Trophoblast cell (in vitro differentiated cells and primary cell): ENCODE measurements around the gene TECTB.
A peak's percentile ranks its signal among the peaks of the same experiment; 100 is the strongest.

Source experiments
- DNase-seq, 2 donors: peaks; one replicate each; pipeline ENCODE4 v3.0.0-alpha.2; 2016
- H2AFZ ChIP-seq: 2 replicates; pipeline ENCODE4 v1.6.1; 2013; ENCODE audit warnings: low read length, moderate library complexity, mild to moderate bottlenecking; ENCODE audit not compliant: insufficient read depth, poor library complexity
- H2AK5ac ChIP-seq: 2 replicates; pipeline ENCODE4 v1.6.1; 2013; ENCODE audit warnings: mild to moderate bottlenecking, low read length
- H2BK120ac ChIP-seq: 2 replicates; pipeline ENCODE4 v1.6.1; 2013; ENCODE audit warnings: low read length, mild to moderate bottlenecking, moderate library complexity; ENCODE audit not compliant: insufficient read depth, poor library complexity
- H2BK12ac ChIP-seq: 2 replicates; pipeline ENCODE4 v1.6.1; 2013; ENCODE audit warnings: mild to moderate bottlenecking, low read length, moderate library complexity
- H2BK5ac ChIP-seq: 2 replicates; pipeline ENCODE4 v1.6.1; 2013; ENCODE audit warnings: low read length, low read depth, moderate library complexity, mild to moderate bottlenecking; ENCODE audit not compliant: poor library complexity
- H3K14ac ChIP-seq: 2 replicates; pipeline ENCODE4 v1.6.1; 2013; ENCODE audit warnings: mild to moderate bottlenecking, low read length
- H3K18ac ChIP-seq: 2 replicates; pipeline ENCODE4 v1.6.1; 2013; ENCODE audit warnings: mild to moderate bottlenecking, low read length
- H3K23ac ChIP-seq: 2 replicates; pipeline ENCODE4 v1.6.1; 2013; ENCODE audit warnings: low read length
- H3K27ac ChIP-seq: 2 replicates; pipeline ENCODE4 v1.5.1; 2013; ENCODE audit warnings: low read depth, mild to moderate bottlenecking, inconsistent platforms, low read length, moderate library complexity
- H3K27me3 ChIP-seq: 2 replicates; pipeline ENCODE4 v1.6.1; 2013; ENCODE audit warnings: inconsistent platforms, mild to moderate bottlenecking, low read length, moderate library complexity; ENCODE audit not compliant: insufficient read depth
- H3K36me3 ChIP-seq, 2 experiments: 1 replicate in 1 of 2; 2 replicates in 1 of 2; pipeline ENCODE4 v1.6.1; 2013; ENCODE audit warnings: low read length in 2 of 2, mild to moderate bottlenecking in 2 of 2, moderate library complexity in 1 of 2; ENCODE audit not compliant: insufficient read depth in 2 of 2, control insufficient read depth in 1 of 2
- H3K4ac ChIP-seq: 2 replicates; pipeline ENCODE4 v1.6.1; 2013; ENCODE audit warnings: low read depth, mild to moderate bottlenecking, low read length, moderate library complexity
- H3K4me1 ChIP-seq, 2 experiments: 1 replicate in 1 of 2; 2 replicates in 1 of 2; pipeline ENCODE4 v1.6.1; 2013; ENCODE audit warnings: low read length in 2 of 2, mild to moderate bottlenecking in 2 of 2, moderate library complexity in 1 of 2; ENCODE audit not compliant: insufficient read depth in 2 of 2, control insufficient read depth in 1 of 2
- H3K4me2 ChIP-seq: 2 replicates; pipeline ENCODE4 v1.6.1; 2013; ENCODE audit warnings: inconsistent platforms, mild to moderate bottlenecking, low read length, moderate library complexity
- H3K4me3 ChIP-seq: 2 replicates; pipeline ENCODE4 v1.5.1; 2013; ENCODE audit warnings: mild to moderate bottlenecking, low read depth, low read length, inconsistent platforms
- H3K79me1 ChIP-seq: one replicate; pipeline ENCODE4 v1.6.1; 2013; ENCODE audit warnings: low read length
- H3K79me2 ChIP-seq: 2 replicates; pipeline ENCODE4 v1.6.1; 2013; ENCODE audit warnings: low read length, mild to moderate bottlenecking; ENCODE audit not compliant: control insufficient read depth, insufficient read depth, poor library complexity
- H3K9ac ChIP-seq: 2 replicates; pipeline ENCODE4 v1.6.1; 2013; ENCODE audit warnings: mild to moderate bottlenecking, low read length
- H3K9me3 ChIP-seq: 2 replicates; pipeline ENCODE4 v1.6.1; 2013; ENCODE audit warnings: low read depth, mild to moderate bottlenecking, control low read depth, inconsistent platforms, low read length; ENCODE audit not compliant: insufficient read depth
- H4K12ac ChIP-seq: 2 replicates; pipeline ENCODE4 v1.6.1; 2013; ENCODE audit warnings: low read depth, mild to moderate bottlenecking, low read length, moderate library complexity
- H4K8ac ChIP-seq: 2 replicates; pipeline ENCODE4 v1.6.1; 2013; ENCODE audit warnings: low read depth, mild to moderate bottlenecking, low read length, moderate library complexity
- H4K91ac ChIP-seq: one replicate; pipeline ENCODE4 v1.6.1; 2013; ENCODE audit warnings: low read depth, mild to moderate bottlenecking, low read length, moderate library complexity
- WGBS: extraction: QIAGEN DNeasy Blood & Tissue Kit; methylation state at CpG from one replicate; pipeline ENCODE4 v1.1.7; 2013; ENCODE audit warnings: missing lambda C conversion rate; ENCODE audit not compliant: insufficient read length, insufficient coverage; ENCODE audit errors: extremely low coverage; 5-methylcytosine and 5-hydroxymethylcytosine counted together

Gene TECTB

DNA sequence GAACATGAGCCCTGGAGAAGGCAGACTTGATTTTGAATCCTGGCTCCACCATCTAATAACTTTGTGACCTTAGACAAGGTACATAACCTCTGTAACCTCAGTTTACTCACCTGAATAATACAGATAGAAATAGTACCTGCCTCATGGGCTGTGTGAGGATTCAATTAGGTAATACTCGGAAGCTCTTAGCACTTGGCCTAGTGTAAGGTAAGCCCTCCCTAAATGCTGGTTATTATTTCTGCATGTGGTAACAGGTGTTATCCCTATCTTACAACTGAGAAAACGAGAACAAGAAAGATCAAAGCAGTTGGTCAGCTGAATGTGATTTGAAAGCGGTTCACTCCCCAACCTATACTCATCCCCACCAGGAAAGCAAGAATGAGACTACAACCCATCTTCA is 62.0 kb downstream of the TECTB start:
- DNase-seq: no peak
- Histone ChIP-seq H3K79me2 (no peaks in the 10 kb centered on the region), H2AFZ (no peak overlapping the region), H2BK12ac (no peak overlapping the region), H3K27me3 (no peaks in the 10 kb centered on the region), H3K36me3 (no peaks in the 10 kb centered on the region), H4K12ac (no peak overlapping the region), H3K27ac (no peak overlapping the region), H3K14ac (no peak overlapping the region), H3K4me3 (no peak overlapping the region), H2BK120ac (no peak overlapping the region), H2BK5ac (no peak overlapping the region), H3K4me2 (no peak overlapping the region), H4K8ac (no peak overlapping the region), H3K23ac (no peak overlapping the region), H3K4me1 (no peaks in the 10 kb centered on the region), H3K9ac (no peak overlapping the region), H3K4ac (no peak overlapping the region), H3K18ac (no peak overlapping the region), H3K79me1 (no peaks in the 10 kb centered on the region), H2AK5ac (no peak overlapping the region), H3K9me3 (no peaks in the 10 kb centered on the region), H4K91ac (no peak overlapping the region)
- WGBS: no CpG with 5 or more reads among the region's 3 CpGs

DNA sequence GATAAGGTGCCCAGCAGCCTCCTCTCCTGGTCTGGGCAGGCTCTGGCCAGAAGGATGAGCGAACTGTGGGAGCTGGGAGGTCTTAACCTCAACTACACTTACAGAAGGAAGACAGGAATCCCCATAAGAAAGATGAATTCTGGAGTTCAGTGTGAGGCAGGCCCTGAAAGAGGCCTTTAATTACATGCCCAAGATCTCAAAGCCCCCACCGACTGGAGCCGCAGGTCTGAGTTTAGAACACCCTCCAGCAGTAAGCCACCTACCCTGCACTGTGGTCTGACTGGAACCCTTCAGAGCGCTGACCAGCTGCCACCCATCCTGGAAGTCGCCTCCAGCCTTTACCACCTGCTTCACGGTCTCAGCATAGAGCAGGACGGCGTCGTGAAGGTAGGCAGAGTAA is 62.5 kb downstream of the TECTB start:
- Histone ChIP-seq H3K4me2 (no peak overlapping the region), H3K27ac (no peak overlapping the region), H3K4me1 (no peaks in the 10 kb centered on the region), H2BK12ac (no peak overlapping the region), H4K8ac (no peak overlapping the region), H3K79me2 (no peaks in the 10 kb centered on the region), H3K9me3 (no peaks in the 10 kb centered on the region), H4K12ac (no peak overlapping the region), H3K4me3 (peak overlapping the region; percentile 31), H3K36me3 (no peaks in the 10 kb centered on the region), H2AK5ac (no peak overlapping the region), H2BK120ac (no peak overlapping the region), H3K27me3 (no peaks in the 10 kb centered on the region), H3K23ac (no peak overlapping the region), H4K91ac (no peak overlapping the region), H3K14ac (no peak overlapping the region), H3K4ac (no peak overlapping the region), H2BK5ac (no peak overlapping the region), H2AFZ (no peak overlapping the region), H3K9ac (no peak overlapping the region), H3K79me1 (no peaks in the 10 kb centered on the region), H3K18ac (no peak overlapping the region)
- DNase-seq: no peak
- no CpG with 5 or more reads among the region's 9 CpGs for WGBS

DNA sequence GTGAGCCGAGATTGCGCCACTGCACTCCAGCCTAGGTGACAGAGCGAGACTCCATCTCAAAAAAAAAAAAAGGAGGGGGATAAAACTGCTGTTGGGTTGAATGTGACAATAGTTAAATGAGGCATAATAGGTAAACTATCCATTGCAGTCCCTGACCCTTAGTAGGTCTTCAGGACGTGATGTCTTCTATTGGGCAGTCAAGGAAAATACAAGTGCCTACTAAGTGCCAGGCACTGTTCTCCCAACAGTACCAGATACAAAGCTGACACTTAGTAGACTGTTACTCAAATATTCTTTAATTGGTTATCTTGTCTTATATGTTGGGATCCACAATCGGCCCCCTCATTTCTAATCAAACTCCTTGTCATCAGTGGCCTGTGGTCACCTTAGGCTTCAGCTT is 63.6 kb downstream of the TECTB start:
- DNase-seq: no peak
- Histone ChIP-seq H3K79me2 (no peaks in the 10 kb centered on the region), H4K12ac (no peak overlapping the region), H3K9ac (no peak overlapping the region), H3K36me3 (no peaks in the 10 kb centered on the region), H2AK5ac (no peak overlapping the region), H3K23ac (no peak overlapping the region), H4K91ac (no peak overlapping the region), H3K4ac (no peak overlapping the region), H3K27me3 (no peaks in the 10 kb centered on the region), H3K79me1 (no peaks in the 10 kb centered on the region), H2BK5ac (no peak overlapping the region), H3K9me3 (no peaks in the 10 kb centered on the region), H2BK12ac (no peak overlapping the region), H2BK120ac (no peak overlapping the region), H3K14ac (no peak overlapping the region), H3K4me1 (no peaks in the 10 kb centered on the region), H4K8ac (no peak overlapping the region), H3K27ac (no peak overlapping the region), H2AFZ (no peak overlapping the region), H3K4me3 (no peak overlapping the region), H3K18ac (no peak overlapping the region), H3K4me2 (no peak overlapping the region)
- WGBS: no CpG with 5 or more reads among the region's 5 CpGs

DNA sequence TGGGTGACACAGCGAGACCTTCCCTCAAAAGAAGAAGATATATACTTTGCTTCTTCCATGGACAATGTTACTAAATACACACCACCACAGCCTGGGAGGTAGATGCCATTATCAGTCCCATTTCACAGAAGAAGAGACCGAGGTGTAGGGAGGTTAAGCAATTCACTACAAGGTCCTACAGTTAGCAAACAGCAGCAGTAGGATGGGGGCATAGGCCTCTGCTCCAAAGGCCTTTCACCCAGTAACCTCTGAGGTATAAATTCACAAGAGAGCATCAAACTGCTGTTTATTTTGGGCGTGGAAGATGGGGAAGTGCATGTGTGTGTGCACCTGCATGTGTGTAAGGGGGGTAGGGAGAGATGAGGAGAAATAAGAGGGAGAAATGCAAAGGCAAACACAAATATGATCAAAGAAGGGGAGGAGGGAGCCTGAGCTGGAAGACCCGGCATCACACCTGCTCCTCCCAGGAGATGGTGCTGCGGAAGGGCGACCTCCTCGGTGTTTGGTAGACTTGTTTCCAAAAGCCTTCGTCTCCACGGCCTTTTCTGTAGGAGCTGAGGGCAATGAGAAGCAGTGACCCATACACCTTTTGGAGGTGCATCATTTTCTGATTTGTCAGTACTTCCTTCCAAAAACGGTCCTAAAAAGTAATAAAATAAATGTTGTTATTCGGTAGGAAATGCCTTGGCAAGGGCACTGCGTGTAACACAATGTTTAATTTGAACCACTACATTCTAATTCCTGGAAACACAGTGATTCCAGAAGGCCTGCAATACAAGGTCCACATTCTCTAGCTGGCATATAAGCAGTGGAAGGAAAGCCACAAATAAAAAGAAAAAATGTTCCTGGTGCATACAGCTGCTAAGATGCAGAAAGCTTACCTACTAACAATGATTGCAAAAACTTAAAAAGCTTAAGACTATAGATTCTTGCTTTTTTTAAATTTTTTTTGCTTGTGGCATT is 64.8 kb downstream of the TECTB start:
- H2AFZ ChIP-seq: no peak overlapping the region
- no peak overlapping the region for H3K14ac ChIP-seq
- H3K9ac ChIP-seq: no peak overlapping the region
- H3K4ac ChIP-seq: no peak overlapping the region
- no peak overlapping the region for H3K23ac ChIP-seq
- no peaks in the 10 kb centered on the region for H3K79me2 ChIP-seq
- H3K4me1 ChIP-seq: no peaks in the 10 kb centered on the region
- H3K4me2 ChIP-seq: no peak overlapping the region
- H2BK120ac ChIP-seq: no peak overlapping the region
- H3K27me3 ChIP-seq: no peaks in the 10 kb centered on the region
- H3K18ac ChIP-seq: no peak overlapping the region
- H3K36me3 ChIP-seq: no peaks in the 10 kb centered on the region
- H2BK12ac ChIP-seq: no peak overlapping the region
- H3K79me1 ChIP-seq: no peaks in the 10 kb centered on the region
- H2AK5ac ChIP-seq: no peak overlapping the region
- no peak overlapping the region for H4K8ac ChIP-seq
- no peak overlapping the region for H4K91ac ChIP-seq
- no CpG with 5 or more reads among the region's 12 CpGs for WGBS
- H3K27ac ChIP-seq: no peak overlapping the region
- no peak for DNase-seq
- no peak overlapping the region for H4K12ac ChIP-seq
- no peak overlapping the region for H3K4me3 ChIP-seq
- no peak overlapping the region for H2BK5ac ChIP-seq
- no peaks in the 10 kb centered on the region for H3K9me3 ChIP-seq
